Right hindlimb (tissue), 1 donor: ENCODE results near the gene YIF1B.

Experiments used
- DNase-seq: peaks from one replicate; pipeline ENCODE4 v3.0.0-alpha.2; 2018

YIF1B gene

DNA sequence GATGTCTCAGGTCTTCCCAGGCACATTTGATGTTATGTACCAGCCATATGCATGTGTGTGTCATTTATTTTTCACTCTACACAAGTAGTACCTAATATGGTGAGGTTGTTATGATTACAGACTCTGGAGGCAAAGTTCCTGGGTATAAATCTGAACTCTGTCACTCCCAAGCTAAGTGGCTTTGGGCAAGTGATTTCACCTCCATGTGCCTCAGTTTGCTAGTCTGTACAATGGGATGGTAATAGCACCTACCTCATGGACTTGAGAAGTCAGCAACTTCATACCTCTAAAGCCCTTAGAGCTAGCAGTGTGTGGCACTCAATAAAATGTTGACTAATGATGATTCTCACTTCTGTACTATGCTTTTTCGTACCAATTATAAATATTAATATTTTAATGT is 16.0 kb upstream of the YIF1B start:
- no peak for DNase-seq

DNA sequence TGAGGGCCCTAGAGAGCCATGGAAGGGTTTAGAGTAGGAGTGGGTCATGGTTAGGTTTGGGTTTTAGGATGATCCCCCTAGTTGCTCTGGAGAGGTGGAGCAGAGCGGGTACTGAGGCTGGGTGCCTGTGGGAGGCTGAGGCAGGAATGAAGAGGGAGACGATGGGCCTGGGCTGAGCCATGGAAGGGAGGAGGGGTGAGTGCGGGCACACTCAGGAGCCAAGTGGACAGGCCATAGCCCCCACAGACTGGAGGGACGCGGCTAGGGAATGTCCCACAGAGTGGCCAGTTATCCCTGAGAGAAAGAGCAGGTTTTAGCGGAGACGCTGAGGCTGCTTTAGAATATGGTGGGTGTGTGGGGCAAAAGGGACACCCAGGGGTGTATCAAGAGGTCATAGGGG is 13.9 kb upstream of the YIF1B start:
- no peak for DNase-seq

DNA sequence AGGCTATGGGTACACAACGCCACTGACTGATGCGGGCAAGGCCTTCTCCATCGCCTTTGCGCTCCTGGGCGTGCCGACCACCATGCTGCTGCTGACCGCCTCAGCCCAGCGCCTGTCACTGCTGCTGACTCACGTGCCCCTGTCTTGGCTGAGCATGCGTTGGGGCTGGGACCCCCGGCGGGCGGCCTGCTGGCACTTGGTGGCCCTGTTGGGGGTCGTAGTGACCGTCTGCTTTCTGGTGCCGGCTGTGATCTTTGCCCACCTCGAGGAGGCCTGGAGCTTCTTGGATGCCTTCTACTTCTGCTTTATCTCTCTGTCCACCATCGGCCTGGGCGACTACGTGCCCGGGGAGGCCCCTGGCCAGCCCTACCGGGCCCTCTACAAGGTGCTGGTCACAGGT is 10.8 kb upstream of the YIF1B start:
- DNase-seq = no peak

DNA sequence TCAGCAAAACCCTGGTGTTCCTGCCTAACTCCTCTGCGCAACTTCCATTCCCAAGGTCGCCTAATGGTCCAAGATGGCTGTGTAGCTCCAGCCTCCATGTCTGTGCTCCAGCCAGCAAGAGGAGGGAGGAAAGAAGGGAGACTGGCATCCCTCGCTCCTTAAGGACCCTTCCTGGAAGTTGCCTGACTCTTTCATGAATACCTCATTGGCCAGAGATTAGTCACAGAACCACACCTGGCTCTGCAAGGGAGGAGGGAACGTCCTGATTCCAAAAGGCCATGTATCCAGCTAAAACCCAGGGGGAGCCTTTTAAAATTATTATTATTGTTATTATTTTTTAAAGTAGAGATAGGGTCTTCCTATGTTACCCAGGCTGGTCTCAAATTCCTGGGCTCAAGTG is 8.7 kb upstream of the YIF1B start:
- DNase-seq = no peak

DNA sequence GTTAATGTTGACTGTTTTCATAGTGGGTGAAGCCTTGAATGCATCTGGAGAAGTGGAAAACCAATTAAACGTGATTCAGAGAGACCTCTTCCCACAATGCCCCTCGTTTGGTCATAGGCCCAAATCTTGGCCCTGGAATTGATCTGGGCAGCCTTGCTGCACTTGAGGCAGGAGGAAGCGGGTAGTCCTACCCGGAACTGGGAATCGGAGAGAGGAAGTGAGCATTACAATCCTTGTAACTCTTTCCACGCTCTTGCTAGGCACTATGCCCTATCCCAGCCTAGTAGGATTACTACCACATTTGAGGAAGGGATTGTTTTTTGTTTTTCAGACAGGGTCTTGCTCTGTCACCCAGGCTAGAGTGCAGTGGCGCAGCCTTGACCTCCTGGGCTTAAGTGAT is 7.5 kb upstream of the YIF1B start:
- no peak for DNase-seq

DNA sequence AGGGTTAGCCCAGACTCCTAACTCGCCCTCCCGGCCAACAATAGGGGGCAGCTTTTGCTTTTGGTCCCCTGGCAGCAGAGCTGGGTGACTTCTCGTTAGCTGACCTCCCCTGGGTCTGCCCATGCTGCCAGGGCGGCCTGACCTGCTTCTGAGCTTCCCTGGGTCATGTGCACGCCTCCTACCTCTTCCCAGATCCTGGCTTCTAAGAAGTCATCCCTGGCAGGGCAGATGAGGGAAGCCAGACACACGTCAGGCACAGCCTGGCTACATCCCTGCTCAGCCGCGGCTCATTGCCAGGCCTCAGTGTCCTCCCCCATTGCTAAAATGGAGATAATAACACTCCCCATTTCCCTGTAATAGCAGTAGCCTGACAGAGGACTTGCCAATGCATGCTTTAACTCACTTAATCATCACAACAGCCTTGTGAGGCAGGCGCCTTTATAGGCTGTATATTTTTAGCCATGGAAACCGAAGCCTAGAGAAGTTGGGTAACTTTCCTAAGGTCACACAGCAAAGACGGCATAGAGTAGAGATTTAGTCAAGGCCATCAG is 6.0 kb upstream of the YIF1B start:
- no peak for DNase-seq

DNA sequence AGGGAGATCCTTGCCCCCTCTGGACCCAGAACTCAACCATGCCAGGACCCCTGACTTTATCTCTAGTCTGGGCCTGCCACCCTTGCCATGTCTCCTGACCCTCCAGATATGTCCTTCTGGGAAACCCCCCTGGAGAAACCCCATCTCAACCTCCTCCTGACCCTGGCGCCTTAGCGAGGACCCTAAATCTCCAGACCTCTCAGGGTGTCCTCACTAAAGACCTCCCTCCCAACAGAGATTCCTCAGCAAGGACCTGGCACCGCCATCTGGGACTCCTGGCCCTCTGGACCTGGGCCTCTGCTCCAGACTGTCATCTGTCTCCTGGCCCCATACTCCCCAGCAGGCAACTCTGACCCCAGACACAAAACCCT is 5.2 kb upstream of the YIF1B start:
- no peak for DNase-seq

DNA sequence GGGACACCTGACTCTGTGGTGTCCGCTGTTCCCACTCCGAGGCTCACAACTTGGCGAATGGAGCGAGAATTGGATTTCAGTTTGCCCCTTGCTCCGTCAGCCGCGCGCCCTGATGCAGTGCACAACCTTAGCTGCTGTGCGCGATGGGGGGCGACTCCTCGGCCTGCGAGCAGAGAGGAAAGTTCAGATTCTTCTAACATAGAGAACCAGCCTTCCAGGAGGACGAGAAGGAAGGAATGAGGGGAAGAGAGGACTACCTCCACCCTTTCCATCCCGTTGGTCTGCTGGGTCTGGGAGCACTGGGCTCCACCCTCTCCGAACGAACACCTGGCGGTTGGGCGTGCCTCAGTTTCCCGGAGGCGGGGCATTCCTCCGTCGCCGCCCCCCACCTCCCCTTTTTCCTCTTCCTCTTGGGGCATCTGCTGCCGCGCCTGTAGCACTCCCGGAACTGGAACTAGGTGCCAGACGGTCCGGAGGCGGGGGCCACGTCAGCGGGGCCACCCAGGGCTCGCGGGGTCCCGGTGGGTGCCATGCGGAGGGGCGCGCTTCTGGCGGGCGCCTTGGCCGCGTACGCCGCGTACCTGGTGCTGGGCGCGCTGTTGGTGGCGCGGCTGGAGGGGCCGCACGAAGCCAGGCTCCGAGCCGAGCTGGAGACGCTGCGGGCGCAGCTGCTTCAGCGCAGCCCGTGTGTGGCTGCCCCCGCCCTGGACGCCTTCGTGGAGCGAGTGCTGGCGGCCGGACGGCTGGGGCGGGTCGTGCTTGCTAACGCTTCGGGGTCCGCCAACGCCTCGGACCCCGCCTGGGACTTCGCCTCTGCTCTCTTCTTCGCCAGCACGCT is 3.9 kb upstream of the YIF1B start, which contains the start of gene KCNK6:
Gene KCNK6, plus strand, starts transcription at position 425 of the 838 bp plus-strand sequence. Its CDS starts 106 bp downstream, at position 531.
- DNase-seq = peak; percentile 70

DNA sequence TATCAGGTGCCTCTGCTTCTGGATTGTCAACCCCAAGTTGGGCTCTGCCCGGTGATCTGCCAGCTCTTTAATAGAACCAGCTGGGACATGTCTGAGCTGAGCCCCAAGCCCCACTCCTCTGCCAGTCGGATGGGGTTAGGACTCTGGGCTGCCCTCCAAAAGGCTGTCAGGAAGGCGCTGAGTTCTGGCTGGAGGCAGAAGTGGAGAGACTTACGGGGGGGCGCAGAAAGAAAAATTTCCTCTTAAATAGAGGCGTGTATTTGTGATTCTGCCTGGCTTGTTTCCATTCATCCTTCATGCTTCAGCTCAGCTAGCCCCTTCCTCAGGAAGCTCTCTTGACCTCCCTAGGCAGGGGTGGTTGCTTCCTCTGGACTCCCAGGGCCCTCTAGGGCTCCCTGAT is 2.9 kb upstream of the YIF1B start:
- no peak for DNase-seq

DNA sequence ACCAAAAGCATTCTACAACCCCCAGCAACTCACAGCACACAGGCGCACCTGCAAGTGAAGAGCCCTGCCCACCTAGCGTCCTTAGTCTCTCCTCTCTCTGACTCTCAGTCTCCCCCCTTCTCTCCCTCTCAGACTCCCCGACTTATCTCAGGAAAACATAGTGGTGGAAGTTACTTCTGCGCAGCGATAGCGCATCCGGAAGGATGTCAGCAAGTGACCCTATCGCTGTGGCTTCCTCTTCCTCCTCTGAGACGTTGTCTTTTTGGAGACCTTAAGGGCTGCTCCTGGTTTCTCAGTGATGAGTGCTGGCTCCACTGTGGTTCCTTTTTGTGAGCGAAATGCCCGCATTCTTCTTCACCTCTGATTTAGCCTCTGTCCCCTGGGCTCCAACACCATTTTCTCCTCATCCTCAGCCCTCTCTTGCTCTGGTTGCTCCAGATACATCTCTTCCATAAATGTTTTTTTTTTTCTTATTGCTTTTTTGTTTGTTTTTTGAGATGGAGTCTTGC is 1.4 kb upstream of the YIF1B start:
- no peak for DNase-seq

DNA sequence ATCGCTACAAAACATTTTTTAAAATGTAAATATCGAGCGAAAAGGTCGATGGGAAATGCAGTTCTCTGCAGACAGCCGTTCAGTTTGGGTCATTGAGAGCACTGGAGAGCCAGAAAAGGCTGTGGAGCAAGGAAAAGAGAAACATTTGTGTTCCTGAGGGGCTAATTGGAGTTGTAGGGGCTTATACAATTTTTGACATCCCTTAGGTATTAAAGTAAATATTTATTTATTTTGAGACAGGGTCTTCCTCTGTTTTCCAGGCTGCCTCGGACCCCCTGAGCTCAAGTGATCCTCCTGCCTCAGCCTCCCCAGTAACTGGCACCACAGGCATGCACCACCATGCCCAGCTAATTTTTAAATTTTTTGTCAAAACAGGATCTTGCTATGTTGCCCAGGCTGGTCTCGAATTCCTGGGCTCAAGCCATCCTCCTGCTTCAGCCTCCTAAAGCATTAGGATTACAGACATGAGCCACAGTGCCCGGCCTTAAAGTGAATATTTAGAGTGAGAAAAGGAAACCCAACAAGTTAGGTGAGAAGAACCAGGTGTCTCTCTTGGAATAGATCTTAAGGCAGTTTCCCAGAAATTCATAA is 825 bp upstream of the YIF1B start:
- no peak for DNase-seq

DNA sequence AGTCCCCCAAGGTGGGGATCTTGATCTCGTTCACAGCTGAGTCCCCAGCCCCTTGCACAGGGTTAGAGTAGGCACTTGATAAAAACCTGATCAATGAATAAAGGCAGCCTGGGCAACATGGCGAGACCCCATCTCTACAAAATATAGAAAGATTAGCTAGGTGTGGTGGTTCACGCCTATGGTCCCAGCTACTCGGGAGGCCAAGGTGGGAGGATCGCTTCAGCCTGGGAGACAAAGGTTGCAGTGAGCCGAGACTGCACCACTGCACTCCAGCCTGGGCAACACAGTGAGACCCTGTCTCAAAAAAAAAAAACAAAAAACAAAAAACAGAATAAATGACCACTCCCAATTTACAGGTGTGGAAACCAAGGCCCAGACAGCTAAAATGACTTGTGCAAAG is 4.8 kb downstream of the YIF1B start:
- no peak for DNase-seq

DNA sequence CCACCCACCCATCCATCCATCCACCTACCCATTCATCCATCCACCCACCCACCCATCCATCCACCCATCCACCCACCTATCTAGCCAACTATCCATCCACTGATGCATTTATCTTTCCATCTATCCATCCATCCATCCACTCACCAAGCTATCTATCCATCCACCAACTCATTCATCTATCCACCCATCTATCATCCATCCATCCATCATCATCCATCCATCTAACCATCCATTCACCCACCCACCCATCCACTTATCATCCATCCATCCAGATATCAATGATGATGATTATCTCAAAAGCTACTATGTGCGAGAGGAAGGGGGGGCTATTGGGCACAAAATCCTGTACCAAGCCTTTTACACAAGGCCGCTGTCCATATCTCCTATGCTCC is 5.5 kb downstream of the YIF1B start:
- no peak for DNase-seq

DNA sequence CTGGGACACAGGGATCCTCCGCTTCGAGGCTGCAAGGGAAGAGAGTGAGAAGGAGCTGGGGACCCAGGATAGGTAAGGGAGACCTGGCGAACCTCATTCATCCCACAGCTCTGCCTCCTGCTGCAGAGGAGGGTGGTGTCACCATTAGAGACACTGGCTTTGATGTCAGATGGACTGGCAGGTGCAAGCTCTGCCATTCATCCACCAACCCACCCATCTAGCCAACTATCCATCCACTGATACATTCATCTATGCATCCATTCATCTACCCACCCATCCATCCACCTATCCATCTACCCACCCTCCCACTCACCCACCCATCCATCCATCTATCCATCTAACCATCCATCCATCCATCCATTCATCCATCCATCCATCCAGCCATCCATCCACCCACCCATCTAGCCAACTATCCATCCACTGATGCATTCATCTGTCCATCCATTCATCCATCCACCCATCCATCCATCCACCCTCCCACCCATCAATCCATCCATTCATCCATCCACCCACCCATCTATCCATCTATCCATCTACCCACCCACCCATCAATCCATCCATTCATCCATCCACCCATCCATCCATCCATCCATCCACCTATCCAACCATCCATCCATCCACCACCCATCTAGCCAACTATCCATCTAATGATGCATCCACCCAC is 6.0 kb downstream of the YIF1B start:
- DNase-seq = no peak

DNA sequence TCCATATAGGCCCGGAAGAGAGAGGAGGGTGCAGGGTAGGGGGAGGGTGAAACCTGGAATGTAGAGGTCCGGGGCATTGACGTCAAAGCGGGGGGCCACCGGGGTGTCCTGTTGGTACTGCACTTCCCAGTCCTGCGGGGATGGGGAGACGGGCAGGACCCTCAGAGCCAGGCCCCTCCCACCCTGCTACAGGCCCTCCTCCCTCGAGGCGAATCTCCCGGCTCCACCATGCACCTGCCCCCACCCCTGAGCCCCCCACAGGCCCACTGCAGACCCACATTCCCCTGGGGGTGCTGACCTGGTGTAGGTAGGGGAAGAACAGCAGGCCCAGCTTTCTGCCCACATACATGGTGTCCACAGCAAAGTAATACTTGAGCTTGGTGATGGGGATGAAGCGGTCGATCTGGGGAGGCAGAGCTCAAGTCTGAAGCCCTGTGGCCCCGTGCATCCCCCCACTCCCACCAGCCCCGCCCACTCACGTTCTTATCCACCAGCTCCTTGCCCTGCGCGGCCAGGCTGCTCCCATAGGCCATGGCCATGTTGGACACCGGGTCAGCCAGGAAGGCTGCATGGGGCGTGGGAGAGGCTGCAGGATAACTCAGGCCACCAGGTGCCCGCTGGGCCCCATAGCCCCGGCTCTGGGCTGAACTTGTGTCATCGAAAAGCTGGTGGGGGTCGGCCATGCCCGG is 6.7 kb downstream of the YIF1B start:
- DNase-seq = no peak

DNA sequence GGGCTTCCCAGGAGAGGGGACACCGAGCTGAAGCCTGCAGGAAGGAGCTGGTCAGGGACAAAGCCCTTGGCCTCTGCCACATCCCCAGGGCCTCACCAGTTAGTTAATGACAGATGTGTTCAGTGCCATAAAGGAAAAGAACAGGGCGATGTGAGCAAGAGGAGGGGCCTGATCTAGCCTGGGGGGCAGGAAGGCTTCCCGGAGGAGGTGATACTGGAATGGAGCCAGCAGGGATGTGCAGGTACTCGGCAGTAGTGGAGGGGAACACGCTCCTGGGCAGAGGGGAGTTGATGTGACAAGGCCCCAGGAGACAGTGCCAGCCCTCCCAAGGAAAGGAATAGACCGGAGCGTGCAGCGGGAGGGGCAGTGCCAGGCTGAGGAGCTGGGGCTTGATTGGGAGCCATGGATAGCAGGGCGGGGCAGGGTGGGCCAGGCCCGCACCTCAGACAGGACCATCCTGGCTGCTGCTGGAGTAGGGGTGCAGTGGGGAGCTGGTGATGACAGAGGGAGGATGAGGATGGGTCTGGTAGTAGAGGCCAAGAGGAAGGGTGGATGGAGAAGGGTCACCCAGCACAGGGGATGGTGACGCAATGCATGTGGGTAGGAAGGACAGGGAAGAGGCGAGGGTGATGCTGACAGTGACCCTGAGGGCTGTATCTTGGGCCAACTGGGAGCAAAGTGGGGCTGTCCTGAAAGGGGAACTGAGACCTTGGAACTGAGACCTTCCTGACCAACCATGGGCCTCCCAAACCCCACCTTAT is 7.6 kb downstream of the YIF1B start:
- no peak for DNase-seq

DNA sequence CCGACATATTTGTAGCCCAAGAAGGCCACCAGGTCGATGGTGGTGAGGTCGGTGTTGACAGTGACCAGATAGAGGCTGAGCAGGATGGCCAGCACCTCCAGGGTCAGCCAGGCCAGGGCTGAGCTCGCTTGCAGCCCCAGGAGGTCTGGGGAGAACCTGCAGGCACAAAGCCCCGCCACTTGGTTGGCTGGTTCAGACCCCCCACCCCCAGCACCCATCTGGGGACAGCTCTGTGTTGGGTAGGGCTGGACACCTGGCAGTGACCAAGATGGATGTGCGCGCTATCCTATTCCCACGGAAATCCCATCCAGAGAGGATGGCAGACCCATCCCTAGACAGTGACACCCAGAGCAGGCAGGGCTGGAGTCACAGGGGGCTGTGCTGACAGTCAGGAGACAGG is 8.2 kb downstream of the YIF1B start:
- no peak for DNase-seq

DNA sequence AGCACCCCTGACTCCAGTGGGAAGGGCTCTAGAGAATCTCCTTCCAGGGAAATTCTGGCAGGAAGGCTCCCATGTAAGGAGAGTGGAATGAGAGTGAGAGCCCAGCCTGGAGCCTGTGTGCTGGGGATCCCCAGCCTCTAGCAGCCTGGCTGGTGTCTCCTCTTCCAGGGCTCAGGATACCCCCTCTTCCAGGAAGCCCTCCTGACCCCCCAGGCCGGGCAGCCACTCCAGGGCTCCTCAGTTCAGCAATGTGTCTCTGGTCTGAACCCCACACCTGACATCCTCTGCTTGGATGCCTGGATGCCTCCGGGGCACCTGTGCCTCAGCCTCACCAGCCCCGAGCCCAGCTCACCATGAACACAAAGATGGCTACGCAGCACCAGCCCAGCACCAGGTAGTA is 8.7 kb downstream of the YIF1B start:
- no peak for DNase-seq

DNA sequence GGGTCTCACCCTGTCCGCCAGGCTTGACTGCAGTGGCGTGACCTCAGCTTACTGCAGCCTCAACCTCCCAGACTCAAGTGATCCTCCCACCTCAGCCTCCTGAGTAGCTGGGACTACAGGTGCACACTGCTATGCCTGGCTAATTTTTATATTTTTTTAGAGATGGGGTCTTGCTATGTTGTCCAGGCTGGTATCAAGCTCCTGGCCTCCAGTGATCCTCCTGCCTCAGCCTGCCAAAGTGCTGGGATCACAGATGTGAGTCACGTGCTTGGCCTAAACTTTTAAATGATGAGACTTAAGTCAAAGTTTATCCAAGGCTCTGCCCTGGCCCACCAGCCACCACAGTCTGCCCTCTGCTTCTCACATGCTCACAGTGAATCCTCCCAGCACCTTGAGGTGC is 9.5 kb downstream of the YIF1B start:
- DNase-seq = no peak

DNA sequence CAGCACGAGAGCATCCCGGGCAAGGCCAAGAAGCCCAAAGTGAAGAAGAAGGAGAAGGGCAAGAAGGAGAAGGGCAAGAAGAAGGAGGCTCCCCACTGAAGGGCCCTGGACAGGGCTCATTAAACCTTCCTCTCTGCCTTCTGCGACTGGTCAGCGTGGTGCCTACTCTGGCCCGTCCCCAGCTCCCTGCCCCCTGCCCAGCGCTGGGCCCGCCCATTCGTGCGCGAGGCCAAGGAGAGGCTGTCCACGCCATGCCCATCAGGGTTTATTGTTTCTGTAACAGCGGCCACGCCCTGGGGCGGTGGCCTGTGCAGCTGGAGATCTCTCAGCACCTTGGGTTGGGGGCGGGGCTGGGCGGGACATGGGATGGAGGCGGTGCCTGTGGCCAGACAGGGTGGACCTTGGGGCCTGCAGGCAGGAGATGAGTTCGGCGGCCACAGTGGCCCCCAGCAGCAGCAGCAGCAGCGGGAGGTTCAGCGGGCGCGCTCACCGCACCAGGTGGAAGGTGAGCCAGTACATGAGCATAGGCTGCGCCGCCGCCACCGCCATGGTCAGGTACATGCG is 10.8 kb downstream of the YIF1B start:
- DNase-seq = peak; percentile 49

DNA sequence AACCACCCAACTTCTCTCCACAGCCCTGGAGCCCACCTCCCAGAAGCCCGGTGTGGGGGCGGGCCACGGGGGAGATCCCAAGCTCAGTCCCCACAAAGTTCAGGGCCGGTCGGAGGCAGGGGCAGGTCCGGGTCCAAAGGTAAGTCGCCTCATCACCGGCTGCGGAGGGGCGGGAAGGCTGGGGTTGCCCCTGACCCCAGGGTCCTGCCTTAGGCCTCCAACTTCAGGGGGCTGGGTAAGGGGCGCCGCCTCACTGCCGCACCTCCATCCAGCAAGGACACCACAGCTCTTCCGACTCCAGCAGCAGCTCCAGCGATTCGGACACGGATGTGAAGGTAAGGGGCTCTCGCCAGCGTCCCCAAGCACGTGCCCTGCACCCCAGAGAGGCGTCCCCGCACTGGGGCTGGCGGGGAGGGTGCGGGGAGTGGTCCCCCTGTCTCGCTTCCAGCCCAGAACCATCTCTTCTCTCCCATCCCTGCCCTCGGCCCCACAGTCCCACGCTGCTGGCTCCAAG is 11.3 kb downstream of the YIF1B start:
- no peak for DNase-seq
